Left lung (tissue), 10 donors: Measurements from ENCODE around the gene METTL1. TPM values are rescaled to one million over a fixed set of nuclear protein-coding genes. Genes with fewer than 3 reads are reported as not detected.
A peak's percentile ranks its signal among the peaks of the same experiment; 100 is the strongest.
"Not testable (repeated sequence)": the region's sequence is repeated elsewhere in the genome, so short reads cannot be mapped to it uniquely, and the experiment has no call there.

Experiments
- ATAC-seq: fragments of 200-7000 bp; cut with Tn5 transposase; one replicate; pipeline ENCODE4 v1.9.1; 2020; ENCODE audit warnings: moderate library complexity
- DNase-seq, 4 donors: peaks; one replicate each; pipeline ENCODE4 v3.0.0-alpha.2; 2013 to 2020
- H3K27ac ChIP-seq, 2 donors: fragments of 200-600 bp; sonication (generic) in 1 of 2; one replicate each; pipeline versions ENCODE4 v1.5.0 to v1.8.0; 2020 to 2021
- H3K27me3 ChIP-seq, 2 donors: fragments of 200-600 bp; sonication (generic) in 1 of 2; one replicate each; pipeline versions ENCODE4 v1.5.0 to v1.8.0; 2020 to 2021
- H3K36me3 ChIP-seq, 2 donors: fragments of 200-600 bp; sonication (generic) in 1 of 2; one replicate each; pipeline versions ENCODE4 v1.5.0 to v1.8.0; 2020 to 2021
- H3K4me1 ChIP-seq, 2 donors: fragments of 200-600 bp; one replicate each; pipeline ENCODE4 v1.8.0; 2021
- H3K4me3 ChIP-seq, 2 donors: fragments of 200-600 bp; sonication (generic) in 1 of 2; one replicate each; pipeline versions ENCODE4 v1.5.0 to v1.8.0; 2020 to 2021; ENCODE audit warnings: mild to moderate bottlenecking in 1 of 2
- H3K9me3 ChIP-seq, 2 donors: fragments of 200-600 bp; sonication (generic) in 1 of 2; one replicate each; pipeline versions ENCODE4 v1.5.0 to v1.8.0; 2020 to 2021
- CTCF ChIP-seq, 2 donors: fragments of 200-600 bp; sonication (generic) in 1 of 2; IDR thresholded peaks; one replicate each; pipeline versions ENCODE4 v1.5.0 to v1.8.0; 2021; ENCODE audit warnings: antibody characterized with exemption in 2 of 2
- intact Hi-C, 2 donors: fragments of 100-400 bp; cut with DNase I; formaldehyde crosslinking; loops; one replicate each; pipeline versions ENCODE4 v1.11.2 to v1.14.2; 2022
- polyA plus RNA-seq, 6 donors: library from polyadenylated mRNA; unstranded; fragments of 120-200 nt; gene quantifications; one replicate each; pipeline ENCODE4 v1.2.1, GENCODE V29; 2013; ENCODE audit not compliant: insufficient read length in 6 of 6
- total RNA-seq, 2 donors: library from RNA; stranded (reverse); fragmentation: NEBNext Ultra II Directional; extraction: Animal tissue kit (Norgen Biotek cat#: 25700); gene quantifications; one replicate each; pipeline ENCODE4 v1.2.1, GENCODE V29; 2021
- donor health status: DM: no; HTN: yes; CAD: no.
- donor health status: DM: no; HTN: no; CAD: no.

Gene METTL1
- total and polyA plus RNA-seq, 8 donors: 17.3 to 40.2 (median 30.6) TPM

GRCh38 chr12:57775563-57776246, 3.8 kb upstream of the METTL1 start:
- Histone ChIP-seq H3K27me3 (no peaks in the 10 kb centered on the region), H3K4me1 (peaks cover 5 to 40% of the 10 kb centered on the region in 2 donors), H3K9me3 (no peaks in the 10 kb centered on the region), H3K4me3 (no peak overlapping the region), H3K36me3 (peaks cover 0 to 3% of the 10 kb centered on the region in 2 donors), H3K27ac (no peak overlapping the region)
- TF ChIP-seq CTCF (IDR thresholded peaks at IDR 0.05): no peak
- no peak for DNase-seq
- no peak for ATAC-seq
- intact Hi-C loops: no loop called here

- TF ChIP-seq CTCF (IDR thresholded peaks at IDR 0.05): no peak
These were observed 3.1 kb upstream of the METTL1 start for GRCh38 chr12:57775044-57775443.

GRCh38 chr12:57774634-57775033, 2.7 kb upstream of the METTL1 start:
- H3K27me3 ChIP-seq, ATAC-seq, intact Hi-C loops, DNase-seq, H3K9me3 ChIP-seq, H3K27ac ChIP-seq, H3K4me3 ChIP-seq: not testable (repeated sequence)
- peaks cover 0 to 12% of the 10 kb centered on the region in 2 donors for H3K36me3 ChIP-seq
- H3K4me1 ChIP-seq: peaks cover 5 to 44% of the 10 kb centered on the region in 2 donors

More at GRCh38 chr12:57775044-57775443, 3.1 kb upstream of the METTL1 start:
- H3K27ac ChIP-seq: no peak overlapping the region
- DNase-seq (no peak), ATAC-seq (no peak)
- intact Hi-C loops: no loop called here
- no peaks in the 10 kb centered on the region for H3K27me3 ChIP-seq
- no peak overlapping the region for H3K4me3 ChIP-seq
- peaks cover 0 to 8% of the 10 kb centered on the region in 2 donors for H3K36me3 ChIP-seq
- H3K9me3 ChIP-seq: no peaks in the 10 kb centered on the region
- H3K4me1 ChIP-seq: peaks cover 5 to 44% of the 10 kb centered on the region in 2 donors

- Histone ChIP-seq H3K4me3 (peak within 1 kb of the TSS; percentile 76 to 79), H3K4me1 (peaks cover 5 to 44% of the 10 kb centered on the region in 2 donors), H3K9me3 (no peaks in the 10 kb centered on the region), H3K27me3 (peaks cover 0 to 2% of the 10 kb centered on the region in 2 donors), H3K36me3 (peaks cover 0 to 28% of the 10 kb centered on the region in 2 donors), H3K27ac (peak within 1 kb of the TSS; percentile 88 to 92)
- no peak for TF ChIP-seq CTCF (IDR thresholded peaks at IDR 0.05)
- ATAC-seq (peak; percentile 76), DNase-seq (peak; percentile 57 to 90 (median 69))
- intact Hi-C loops: no loop called here
These were observed 771 bp upstream of the METTL1 start, which contains the start of gene EEF1AKMT3 for GRCh38 chr12:57772429-57773322. TSS of gene EEF1AKMT3 (plus strand) at chr12:57772614. CDS start at chr12:57772725, 111 bp downstream.

- no peak for TF ChIP-seq CTCF (IDR thresholded peaks at IDR 0.05)
These were observed 551 bp downstream of the METTL1 start for GRCh38 chr12:57771236-57771872.

More at GRCh38 chr12:57771236-57771872, 551 bp downstream of the METTL1 start:
- Histone ChIP-seq H3K36me3 (peaks cover 0 to 28% of the 10 kb centered on the region in 2 donors), H3K9me3 (no peaks in the 10 kb centered on the region), H3K27ac (peak overlapping the region; percentile 88 to 92), H3K4me3 (peak overlapping the region; percentile 76 to 79), H3K4me1 (peaks cover 15 to 56% of the 10 kb centered on the region in 2 donors), H3K27me3 (peaks cover 1 to 15% of the 10 kb centered on the region in 2 donors)
- DNase-seq (peak in 3 of 4 donors; percentile 91 to 95 (median 91)), ATAC-seq (peak; percentile 73)
- intact Hi-C loops: no loop called here
